NCI-H2227 (cell line): ENCODE results near the gene PCDHGA4.
A peak's percentile ranks its signal among the peaks of the same experiment; 100 is the strongest.
"Not testable (repeated sequence)": the region's sequence is repeated elsewhere in the genome, so short reads cannot be mapped to it uniquely, and the experiment has no call there.

Source experiments
- DNase-seq: peaks from one replicate; lab custom pipeline; 2025; ENCODE audit not compliant: unreplicated experiment; lab: John Stamatoyannopoulos, UW

The PCDHGA4 gene

DNA sequence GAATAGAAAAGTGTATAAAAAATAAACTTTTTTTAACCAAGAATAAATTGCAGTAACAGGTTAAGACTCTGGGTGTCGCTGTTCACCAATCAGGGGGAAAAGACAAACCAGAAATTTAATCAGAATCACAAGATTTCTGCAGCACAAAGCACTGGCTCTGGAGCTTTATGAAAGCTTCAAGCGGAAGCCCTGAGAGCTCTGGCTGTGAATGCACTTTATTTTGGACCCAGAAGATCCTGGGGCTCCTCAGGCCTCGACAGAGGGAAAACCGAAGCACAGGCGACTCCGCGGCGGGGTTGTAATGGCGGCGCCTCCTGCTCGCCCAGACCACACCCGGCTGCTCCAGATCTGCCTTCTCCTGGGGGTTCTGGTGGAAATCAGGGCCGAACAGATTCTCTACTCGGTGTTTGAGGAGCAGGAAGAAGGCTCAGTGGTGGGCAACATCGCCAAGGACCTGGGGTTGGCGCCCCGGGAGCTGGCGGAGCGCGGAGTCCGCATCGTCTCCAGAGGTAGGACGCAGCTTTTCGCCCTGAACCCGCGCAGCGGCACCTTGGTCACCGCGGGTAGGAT is at the start of gene PCDHGA4:
Gene PCDHGA4, plus strand, starts transcription at position 122 of the 570 bp plus-strand sequence. Its CDS starts 87 bp downstream, at position 209.
- no peak for DNase-seq

DNA sequence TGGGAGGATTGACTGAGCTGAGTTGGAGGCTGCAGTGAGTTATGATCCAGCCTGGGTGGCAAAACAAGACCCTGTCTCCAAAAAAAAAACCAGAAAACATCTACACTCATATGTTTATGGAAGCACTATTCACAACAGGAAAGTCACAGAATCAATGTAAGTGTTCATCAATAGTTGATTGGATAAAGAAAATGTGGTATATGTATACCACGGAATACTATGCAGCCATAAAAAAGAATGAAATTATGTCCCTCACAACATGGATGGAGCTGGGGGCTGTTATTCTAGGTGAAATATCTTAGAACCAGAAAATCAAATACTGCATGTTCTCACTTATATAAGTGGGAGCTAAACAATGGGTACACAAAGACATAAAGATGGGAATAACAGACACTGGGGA is 48.2 kb upstream of the PCDHGA4 start:
- DNase-seq = no peak

DNA sequence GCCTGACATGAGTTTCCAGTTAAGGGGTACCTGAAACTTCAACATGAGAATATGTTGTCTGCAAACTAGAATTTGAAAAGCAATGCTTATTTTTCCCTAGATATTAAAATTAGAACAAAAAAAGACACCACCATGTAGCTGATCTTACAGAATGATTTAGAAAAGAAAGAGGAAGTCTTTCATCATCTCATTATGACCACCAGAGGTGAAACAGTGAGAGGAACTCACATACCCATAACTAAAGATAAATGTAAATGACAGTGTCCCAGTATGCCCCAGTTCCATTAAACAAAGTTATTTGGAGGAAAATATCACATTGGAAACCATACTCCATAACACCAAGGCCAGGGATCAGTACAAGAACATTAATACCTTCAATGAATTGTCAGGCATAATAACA is 41.1 kb upstream of the PCDHGA4 start:
- DNase-seq = no peak

DNA sequence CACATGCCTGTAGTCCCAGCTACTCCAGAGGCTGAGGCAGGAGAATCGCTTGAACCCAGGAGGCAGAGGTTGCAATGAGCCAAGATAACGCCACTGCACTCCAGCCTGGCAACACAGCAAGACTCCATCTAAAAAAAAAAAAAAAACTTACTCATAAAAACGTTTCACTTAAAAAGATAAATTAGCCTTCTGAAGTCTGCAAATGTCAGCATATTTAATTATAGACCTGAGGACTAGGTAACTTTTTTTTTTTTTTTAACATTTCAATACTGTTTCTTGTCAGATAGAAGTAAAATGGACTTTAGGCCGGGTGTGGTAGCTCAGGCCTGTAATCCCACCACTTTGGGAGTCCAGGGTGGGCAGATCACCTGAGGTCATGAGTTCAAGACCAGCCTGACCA is 37.9 kb upstream of the PCDHGA4 start:
- DNase-seq = not testable (repeated sequence)

DNA sequence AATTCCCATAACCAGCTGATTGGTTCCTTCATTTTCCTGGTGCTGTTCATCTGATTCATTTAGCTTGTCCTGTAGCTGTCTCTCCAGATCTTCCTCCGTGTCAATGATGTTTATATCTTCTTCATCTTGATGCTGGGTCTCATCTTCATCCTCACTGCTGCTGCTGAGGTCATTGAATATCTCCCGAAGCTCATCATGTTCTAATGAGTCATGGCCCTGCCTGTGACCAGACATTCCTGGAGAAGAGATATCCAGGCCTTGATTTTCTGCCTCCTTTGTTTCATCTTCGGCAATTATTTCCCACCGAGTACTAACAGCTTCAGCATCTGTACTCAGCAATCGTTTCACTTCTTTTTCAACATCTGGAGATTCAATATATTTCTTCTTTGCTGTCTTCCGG is 35.6 kb upstream of the PCDHGA4 start:
- no peak for DNase-seq

DNA sequence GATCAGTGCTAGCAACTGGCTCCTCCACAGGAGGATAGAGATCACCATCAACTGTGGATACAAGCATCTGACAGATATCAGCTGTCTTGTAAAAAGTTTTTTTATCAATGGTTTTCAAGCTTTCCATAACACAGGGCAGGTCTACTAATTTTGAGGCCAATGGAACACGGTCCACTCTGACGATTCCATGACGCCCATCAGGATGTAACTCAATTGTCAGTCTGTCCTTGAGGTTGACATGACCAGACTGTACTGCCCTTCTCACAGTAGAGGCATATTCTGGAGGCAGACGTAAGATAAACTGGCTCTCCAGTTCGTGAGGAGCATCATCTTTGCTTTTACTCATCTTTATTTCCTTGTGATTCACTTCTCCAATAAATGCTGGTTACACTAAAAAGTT is 35.1 kb upstream of the PCDHGA4 start:
- no peak for DNase-seq

DNA sequence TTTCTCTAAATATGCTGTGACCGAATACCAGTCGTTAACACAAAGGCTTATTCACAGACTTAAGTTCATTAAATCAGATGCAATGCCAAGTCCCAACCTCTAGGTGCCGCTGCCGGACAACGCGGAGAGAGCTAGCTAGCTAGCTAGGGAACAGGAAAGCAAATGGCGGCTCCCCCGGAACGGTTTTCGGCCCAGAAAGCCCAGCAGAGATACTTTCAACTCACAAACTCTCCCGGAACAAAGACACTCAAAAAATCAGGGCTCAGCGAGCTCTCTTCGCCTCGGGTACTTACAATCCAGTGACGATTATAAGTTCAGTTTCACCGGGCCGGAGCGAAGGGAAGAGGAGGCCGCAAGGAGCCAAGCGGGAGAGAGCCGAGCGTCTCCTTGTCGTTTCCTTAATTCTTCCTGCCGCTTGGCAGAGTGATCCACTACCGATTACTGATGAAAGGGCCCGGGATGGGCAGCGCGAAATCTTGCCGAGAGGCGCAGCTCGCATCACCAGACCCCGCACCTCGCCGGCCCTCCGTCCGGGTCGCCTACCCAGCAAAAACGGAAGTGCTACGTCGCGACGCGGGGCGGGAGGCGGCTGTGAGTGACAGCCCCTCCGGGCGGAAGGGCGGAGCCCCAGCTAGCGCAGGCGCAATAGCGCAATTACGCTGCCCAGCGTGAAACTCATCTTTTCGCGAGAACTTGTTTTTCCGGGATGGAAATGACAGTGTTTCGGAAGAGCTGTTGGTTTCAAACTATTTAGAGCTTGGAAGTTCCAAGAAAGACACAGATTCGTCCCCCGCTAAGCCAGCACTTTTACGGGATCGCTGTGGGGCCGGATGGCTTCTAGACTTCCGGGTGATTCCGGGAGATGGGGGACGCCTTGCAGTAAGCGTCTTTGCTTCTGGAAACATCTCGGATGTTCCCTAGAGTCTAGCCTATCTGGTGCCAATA is 34.3 kb upstream of the PCDHGA4 start, which contains the start of gene TAF7:
Gene TAF7, minus strand, starts transcription at position 560 of the 945 bp plus-strand sequence. CDS start 740 bp downstream, outside the sequence.
- peak; percentile 93 for DNase-seq

DNA sequence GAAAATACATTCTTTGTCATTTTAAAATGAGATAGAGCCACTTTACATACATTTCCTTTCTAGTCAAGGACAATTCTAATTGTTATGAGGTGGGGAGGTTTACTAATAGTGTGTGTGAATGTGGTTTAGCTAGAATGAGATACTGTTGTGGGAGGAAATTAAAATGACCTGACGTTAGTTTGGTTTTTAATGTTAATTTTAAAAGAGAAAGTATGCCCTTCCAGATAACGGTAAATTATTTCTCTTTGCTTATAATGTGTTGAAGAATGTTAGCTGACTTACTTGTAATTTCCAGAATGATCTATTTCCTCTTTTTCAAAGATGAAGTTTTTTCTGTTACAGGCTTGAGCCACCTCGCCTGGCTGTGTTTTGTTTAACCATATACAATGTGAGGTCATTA is 32.6 kb upstream of the PCDHGA4 start:
- DNase-seq = no peak

DNA sequence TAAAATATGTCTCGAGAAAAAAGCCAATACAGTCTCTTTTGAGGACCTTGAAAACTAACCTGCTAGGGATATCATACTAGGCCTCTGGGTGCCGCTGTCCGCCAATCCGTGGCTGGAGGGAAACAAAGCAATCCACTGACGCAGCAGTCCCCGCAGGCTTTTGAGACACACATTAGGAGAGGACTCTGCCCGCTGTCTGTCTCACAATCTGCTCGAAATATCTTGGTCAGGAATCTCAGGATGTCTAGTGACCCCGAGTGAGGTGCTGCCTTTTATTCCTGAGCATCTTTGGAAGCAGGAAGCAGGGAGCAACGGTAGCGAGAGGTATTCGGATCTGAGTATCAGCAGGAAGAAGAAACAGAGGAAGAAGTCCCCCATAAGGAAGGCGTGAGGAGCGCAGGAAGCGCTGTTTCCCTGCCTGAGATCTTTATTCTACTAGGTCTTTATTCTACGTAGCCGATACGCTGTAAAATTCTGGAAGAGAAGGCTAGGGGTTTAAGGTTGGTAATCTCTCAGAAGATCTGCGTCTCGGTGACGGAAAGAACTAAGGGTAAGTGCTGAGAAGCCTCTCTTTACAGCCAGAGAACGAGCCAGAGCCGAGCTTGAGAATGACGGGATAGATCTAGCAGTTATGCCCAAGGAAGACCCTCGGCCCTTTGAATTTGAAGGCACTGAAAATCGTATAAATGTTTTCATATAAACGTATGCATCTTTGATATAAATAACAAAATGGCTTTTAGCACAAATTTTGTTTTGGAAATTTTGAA is 28.6 kb upstream of the PCDHGA4 start:
- DNase-seq = peak; percentile 62

DNA sequence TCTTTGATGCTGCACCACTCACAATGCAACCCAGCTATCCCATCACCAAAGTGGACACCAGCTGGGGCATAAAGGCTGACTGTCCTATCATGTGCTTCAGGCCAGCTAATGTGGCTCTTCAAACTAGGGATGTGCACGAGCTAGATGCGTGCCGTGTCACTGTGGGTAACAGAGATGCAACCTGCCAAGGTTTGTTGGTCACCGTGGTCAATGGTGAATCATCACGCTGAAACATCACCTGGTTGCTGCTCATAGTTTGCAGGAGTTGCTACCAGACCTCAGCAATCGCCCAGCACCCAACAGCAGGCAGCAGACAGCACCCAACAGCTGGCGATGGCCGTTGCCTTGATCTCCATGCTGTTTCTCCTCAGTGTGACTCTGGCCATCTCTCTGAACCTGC is 26.6 kb upstream of the PCDHGA4 start:
- DNase-seq = no peak

DNA sequence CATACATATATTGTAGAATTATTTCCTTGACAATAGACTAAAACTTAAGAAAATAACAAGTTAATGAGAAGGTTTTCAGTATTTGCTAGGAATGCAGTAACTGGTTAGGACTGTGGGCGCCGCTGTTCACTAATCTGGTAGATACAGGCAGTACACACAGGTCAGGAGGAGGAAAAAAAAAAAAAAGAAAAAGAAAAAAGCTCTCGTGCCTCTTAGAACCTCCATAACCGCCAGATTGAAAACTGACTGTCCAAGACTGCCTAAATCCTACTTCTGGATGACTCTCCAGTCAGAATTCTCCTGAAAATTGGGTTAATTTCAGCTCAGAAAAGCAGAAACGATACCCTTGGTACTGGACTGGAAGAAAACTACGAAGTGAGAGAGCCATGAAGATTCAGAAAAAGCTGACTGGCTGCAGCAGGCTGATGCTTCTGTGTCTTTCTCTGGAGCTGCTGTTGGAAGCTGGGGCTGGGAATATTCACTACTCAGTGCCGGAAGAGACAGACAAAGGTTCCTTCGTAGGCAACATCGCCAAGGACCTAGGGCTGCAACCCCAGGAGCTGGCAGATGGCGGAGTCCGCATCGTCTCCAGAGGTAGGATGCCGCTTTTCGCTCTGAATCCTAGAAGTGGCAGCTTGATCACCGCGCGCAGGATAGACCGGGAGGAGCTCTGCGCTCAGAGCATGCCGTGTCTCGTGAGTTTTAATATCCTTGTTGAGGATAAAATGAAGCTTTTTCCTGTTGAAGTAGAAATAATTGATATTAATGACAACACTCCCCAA is 24.3 kb upstream of the PCDHGA4 start, which contains the start of gene PCDHGA1:
Gene PCDHGA1, plus strand, starts transcription at position 216 of the 782 bp plus-strand sequence.
- DNase-seq = peak; percentile 3

DNA sequence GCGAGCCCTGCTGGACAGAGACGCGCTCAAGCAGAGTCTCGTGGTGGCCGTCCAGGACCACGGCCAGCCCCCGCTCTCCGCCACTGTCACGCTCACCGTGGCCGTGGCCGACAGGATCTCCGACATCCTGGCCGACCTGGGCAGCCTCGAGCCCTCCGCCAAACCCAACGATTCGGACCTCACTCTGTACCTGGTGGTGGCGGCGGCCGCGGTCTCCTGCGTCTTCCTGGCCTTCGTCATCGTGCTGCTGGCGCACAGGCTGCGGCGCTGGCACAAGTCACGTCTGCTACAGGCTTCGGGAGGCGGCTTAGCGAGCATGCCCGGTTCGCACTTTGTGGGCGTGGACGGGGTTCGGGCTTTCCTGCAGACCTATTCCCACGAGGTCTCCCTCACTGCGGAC is 22.2 kb upstream of the PCDHGA4 start:
- DNase-seq = not testable (repeated sequence)

DNA sequence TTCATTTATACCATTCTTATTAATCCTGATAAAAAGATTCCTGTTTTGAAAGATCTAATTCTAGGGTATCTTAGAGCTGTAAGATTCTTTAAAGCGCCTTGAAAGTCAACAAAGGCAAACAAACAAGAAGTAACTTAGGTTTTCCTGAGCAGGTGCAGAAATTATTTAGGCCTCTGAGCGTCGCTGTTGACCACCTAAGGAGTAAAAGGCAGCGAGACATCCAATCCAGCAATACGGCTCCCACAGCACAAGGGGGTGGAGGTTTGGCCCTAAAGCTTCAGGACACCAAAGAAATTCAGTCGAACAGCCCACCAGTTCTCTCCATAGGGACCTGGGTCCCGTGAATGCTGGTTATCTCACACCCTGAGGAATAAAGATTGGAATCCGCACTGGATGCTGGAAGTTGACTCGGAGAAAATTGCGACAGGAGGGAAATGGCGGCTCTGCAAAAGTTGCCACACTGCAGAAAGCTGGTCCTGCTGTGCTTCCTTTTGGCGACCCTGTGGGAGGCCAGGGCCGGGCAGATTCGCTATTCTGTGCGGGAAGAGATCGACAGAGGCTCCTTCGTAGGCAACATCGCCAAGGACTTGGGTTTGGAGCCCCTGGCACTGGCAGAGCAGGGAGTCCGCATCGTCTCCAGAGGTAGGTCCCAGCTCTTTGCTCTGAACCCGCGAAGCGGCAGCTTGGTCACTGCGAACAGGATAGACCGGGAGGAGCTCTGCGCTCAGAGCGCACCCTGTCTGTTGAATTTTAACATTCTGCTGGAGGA is 16.1 kb upstream of the PCDHGA4 start, which contains the start of gene PCDHGA2:
Gene PCDHGA2, plus strand, starts transcription at position 223 of the 769 bp plus-strand sequence.
- DNase-seq = peak; percentile 33

DNA sequence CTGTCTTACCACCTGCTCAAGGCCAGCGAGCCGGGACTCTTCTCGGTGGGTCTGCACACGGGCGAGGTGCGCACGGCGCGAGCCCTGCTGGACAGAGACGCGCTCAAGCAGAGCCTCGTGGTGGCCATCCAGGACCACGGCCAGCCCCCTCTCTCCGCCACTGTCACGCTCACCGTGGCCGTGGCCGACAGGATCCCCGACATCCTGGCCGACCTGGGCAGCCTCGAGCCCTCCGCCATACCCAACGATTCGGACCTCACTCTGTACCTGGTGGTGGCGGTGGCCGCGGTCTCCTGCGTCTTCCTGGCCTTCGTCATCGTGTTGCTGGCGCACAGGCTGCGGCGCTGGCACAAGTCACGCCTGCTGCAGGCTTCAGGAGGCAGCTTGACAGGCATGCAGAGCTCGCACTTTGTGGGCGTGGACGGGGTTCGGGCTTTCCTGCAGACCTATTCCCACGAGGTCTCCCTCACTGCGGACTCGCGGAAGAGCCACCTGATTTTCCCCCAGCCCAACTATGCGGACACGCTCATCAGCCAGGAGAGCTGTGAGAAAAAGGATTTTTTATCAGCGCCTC is 14.0 kb upstream of the PCDHGA4 start:
- DNase-seq = not testable (repeated sequence)

DNA sequence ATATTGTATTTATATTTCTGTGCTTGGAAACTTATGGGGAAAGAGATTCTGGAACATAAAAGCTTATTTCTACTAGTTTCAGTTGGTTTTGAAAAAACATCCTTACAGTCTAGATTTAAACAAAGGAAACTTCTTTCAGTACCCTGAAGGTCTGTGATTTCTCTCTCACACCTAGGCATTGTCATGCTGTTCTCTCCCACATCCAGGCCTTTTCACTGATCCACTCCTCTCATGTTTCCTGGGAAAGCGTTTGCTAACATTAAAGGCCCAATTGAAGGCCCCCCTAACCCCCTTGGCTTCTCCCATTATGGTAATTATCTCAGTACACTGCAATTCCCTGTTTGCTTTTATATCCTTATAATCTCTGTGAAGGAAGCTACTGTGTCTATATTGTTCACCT is 12.0 kb upstream of the PCDHGA4 start:
- DNase-seq = no peak

DNA sequence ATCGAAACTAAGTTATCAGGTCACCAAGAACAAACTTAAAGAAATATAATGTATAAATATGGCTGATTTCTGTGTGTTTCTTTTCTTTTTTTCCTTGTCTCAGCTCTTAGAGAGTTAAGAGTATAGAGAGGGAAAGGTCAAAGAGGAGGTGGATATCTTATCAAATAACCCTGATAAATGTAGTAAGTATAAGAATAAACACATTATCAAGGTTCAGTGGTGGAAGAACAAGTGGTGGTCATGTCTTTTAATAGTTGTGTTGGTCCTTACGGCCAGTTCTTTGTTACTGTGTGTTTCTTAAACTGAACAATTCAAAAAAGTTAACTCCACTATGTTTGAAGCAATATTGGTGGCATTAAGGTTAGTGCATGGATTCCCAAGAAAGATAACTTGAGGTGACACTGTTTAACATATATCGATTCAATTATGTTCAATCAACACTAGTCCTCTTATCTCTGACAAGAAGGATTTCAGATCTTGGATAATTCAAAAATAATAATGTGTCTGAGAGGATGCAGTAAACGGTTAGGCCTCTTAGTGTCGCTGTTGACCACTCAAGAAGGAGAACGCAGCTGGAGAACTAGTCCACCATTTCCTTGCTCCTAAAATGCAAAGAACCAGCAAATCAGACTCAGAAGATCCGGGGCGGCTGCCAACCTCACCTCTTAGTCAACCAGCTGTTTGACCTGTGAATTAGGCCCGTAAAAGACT is 11.4 kb upstream of the PCDHGA4 start, which contains the start of gene PCDHGA3:
Gene PCDHGA3, plus strand, starts transcription at position 588 of the 711 bp plus-strand sequence. CDS start 205 bp downstream, outside the sequence.
- no peak for DNase-seq

DNA sequence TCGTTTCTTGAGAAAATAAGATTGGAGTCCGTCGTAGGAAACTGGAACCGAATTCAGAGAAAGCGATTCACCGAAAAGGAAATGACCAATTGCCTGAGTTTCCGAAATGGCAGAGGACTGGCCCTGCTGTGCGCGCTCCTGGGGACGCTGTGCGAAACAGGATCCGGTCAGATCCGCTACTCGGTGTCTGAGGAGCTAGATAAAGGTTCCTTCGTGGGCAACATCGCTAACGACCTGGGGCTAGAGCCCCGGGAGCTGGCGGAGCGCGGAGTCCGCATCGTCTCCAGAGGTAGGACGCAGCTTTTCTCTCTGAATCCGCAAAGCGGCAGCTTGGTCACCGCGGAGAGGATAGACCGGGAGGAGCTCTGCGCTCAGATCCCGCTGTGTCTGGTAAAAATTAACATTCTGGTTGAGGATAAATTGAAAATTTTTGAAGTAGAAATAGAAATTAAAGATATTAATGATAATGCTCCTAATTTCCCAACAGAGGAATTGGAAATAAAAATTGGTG is 10.8 kb upstream of the PCDHGA4 start:
- DNase-seq = no peak

DNA sequence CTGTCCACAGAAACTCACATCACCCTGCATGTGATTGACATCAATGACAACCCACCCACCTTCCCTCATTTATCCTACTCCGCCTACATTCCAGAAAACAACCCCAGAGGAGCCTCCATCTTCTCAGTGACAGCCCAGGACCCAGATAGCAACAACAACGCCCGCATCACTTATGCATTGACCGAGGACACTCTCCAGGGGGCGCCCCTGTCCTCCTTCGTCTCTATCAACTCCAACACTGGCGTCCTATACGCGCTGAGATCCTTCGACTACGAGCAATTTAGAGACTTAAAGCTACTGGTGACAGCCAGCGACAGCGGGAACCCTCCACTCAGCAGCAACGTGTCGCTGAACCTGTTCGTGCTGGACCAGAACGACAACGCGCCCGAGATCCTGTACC is 9.5 kb upstream of the PCDHGA4 start:
- no peak for DNase-seq
